GM21825 (cell line): ENCODE measurements around the gene FALEC.
"Not testable (repeated sequence)": the region's sequence is repeated elsewhere in the genome, so short reads cannot be mapped to it uniquely, and the experiment has no call there.

Experiments
- ATAC-seq: cut with Tn5 transposase; IDR thresholded peaks from one replicate; pipeline ENCODE4 v1.9.1; 2021; ENCODE audit warnings: mild to moderate bottlenecking, moderate library complexity; ENCODE audit not compliant: unreplicated experiment

Gene FALEC

GRCh38 chr1:150558303-150558704, 42.8 kb downstream of the FALEC start:
- no peak for ATAC-seq

- ATAC-seq, result no peak
These were observed 43.5 kb downstream of the FALEC start for GRCh38 chr1:150558761-150559655.

- no peak for ATAC-seq
These were observed 44.1 kb downstream of the FALEC start for GRCh38 chr1:150559656-150560010.

- no peak for ATAC-seq
These were observed 44.5 kb downstream of the FALEC start for GRCh38 chr1:150560011-150560438.

GRCh38 chr1:150560576-150561253, 45.2 kb downstream of the FALEC start:
- ATAC-seq, result no peak

GRCh38 chr1:150561254-150561973, 45.9 kb downstream of the FALEC start:
- ATAC-seq, result no peak

GRCh38 chr1:150561974-150562445, 46.5 kb downstream of the FALEC start:
- ATAC-seq, result peak; percentile 33

GRCh38 chr1:150562446-150563339, 47.1 kb downstream of the FALEC start:
- peak; percentile 32 for ATAC-seq

GRCh38 chr1:150563340-150564038, 47.9 kb downstream of the FALEC start:
- peak; percentile 17 for ATAC-seq

- no peak for ATAC-seq
These were observed 48.8 kb downstream of the FALEC start for GRCh38 chr1:150564051-150564991.

- not testable (repeated sequence) for ATAC-seq
These were observed 49.9 kb downstream of the FALEC start for GRCh38 chr1:150565240-150565991.

GRCh38 chr1:150566589-150567340, 51.2 kb downstream of the FALEC start:
- ATAC-seq, result no peak

GRCh38 chr1:150567341-150567716, 51.8 kb downstream of the FALEC start:
- peak; percentile 25 for ATAC-seq

GRCh38 chr1:150567717-150568593, 52.4 kb downstream of the FALEC start:
- ATAC-seq, result peak; percentile 22

- ATAC-seq, result no peak
These were observed 53.0 kb downstream of the FALEC start for GRCh38 chr1:150568594-150568966.

- no peak for ATAC-seq
These were observed 57.5 kb downstream of the FALEC start for GRCh38 chr1:150572918-150573647.
